NT2/D1 (cell line): ENCODE data around the gene DMRTA1.

ENCODE experiments used
- SUZ12 ChIP-seq: IDR thresholded peaks from 2 replicates; pipeline ENCODE4 v1.6.1; 2011; ENCODE audit not compliant: insufficient read length, insufficient read depth; ENCODE audit errors: extremely low read depth
- YY1 ChIP-seq: IDR thresholded peaks from 2 replicates; pipeline ENCODE4 v1.6.1; 2011; ENCODE audit not compliant: insufficient read length, insufficient read depth
- ZNF274 ChIP-seq: IDR thresholded peaks from 2 replicates; pipeline ENCODE4 v1.6.1; 2011; ENCODE audit warnings: mild to moderate bottlenecking, low read depth, low read length

- TF ChIP-seq ZNF274 = no peak
- TF ChIP-seq YY1 = no peak
- no peak for TF ChIP-seq SUZ12
Measured at GRCh38 chr9:22447618-22448305, 1.1 kb downstream of the DMRTA1 start.
